Eye (tissue), 1 donor: ENCODE results near the gene ANKRD30A.
"Not testable (repeated sequence)": the region's sequence is repeated elsewhere in the genome, so short reads cannot be mapped to it uniquely, and the experiment has no call there.

Source experiments
- DNase-seq: peaks from one replicate; pipeline ENCODE4 v3.0.0-alpha.2; 2015

The ANKRD30A gene

GRCh38 chr10:37125191-37125732, at the start of gene ANKRD30A:
TSS of gene ANKRD30A (plus strand) at chr10:37125598. CDS start at chr10:37125788, 190 bp downstream.
- DNase-seq, result no peak

GRCh38 chr10:37076083-37076482, 49.3 kb upstream of the ANKRD30A start:
- not testable (repeated sequence) for DNase-seq

- no peak for DNase-seq
Observed at GRCh38 chr10:37095792-37096573, 29.4 kb upstream of the ANKRD30A start.

GRCh38 chr10:37101261-37101660, 24.1 kb upstream of the ANKRD30A start:
- no peak for DNase-seq

GRCh38 chr10:37109000-37109399, 16.4 kb upstream of the ANKRD30A start:
- DNase-seq, result no peak

GRCh38 chr10:37124532-37124931, 866 bp upstream of the ANKRD30A start:
- DNase-seq, result no peak

GRCh38 chr10:37125921-37126320, 523 bp downstream of the ANKRD30A start:
- no peak for DNase-seq

- no peak for DNase-seq
Observed at GRCh38 chr10:37146443-37146842, 21.0 kb downstream of the ANKRD30A start.

GRCh38 chr10:37162430-37162829, 37.0 kb downstream of the ANKRD30A start:
- DNase-seq, result not testable (repeated sequence)

- DNase-seq, result not testable (repeated sequence)
Observed at GRCh38 chr10:37171945-37172344, 46.5 kb downstream of the ANKRD30A start.

GRCh38 chr10:37178296-37178695, 52.9 kb downstream of the ANKRD30A start:
- not testable (repeated sequence) for DNase-seq

GRCh38 chr10:37182719-37183118, 57.3 kb downstream of the ANKRD30A start:
- DNase-seq, result not testable (repeated sequence)

GRCh38 chr10:37206132-37206531, 80.7 kb downstream of the ANKRD30A start:
- DNase-seq, result no peak

GRCh38 chr10:37220866-37221265, 95.5 kb downstream of the ANKRD30A start:
- DNase-seq, result no peak

- no peak for DNase-seq
Observed at GRCh38 chr10:37222046-37222445, 96.6 kb downstream of the ANKRD30A start.

GRCh38 chr10:37225163-37225562, 99.8 kb downstream of the ANKRD30A start:
- DNase-seq, result no peak

GRCh38 chr10:37226524-37226923, 101.1 kb downstream of the ANKRD30A start:
- no peak for DNase-seq

- DNase-seq, result no peak
Observed at GRCh38 chr10:37234692-37235091, 109.3 kb downstream of the ANKRD30A start.

GRCh38 chr10:37236093-37236492, 110.7 kb downstream of the ANKRD30A start:
- no peak for DNase-seq

- no peak for DNase-seq
Observed at GRCh38 chr10:37240223-37240622, 114.8 kb downstream of the ANKRD30A start.

GRCh38 chr10:37246637-37247036, 121.2 kb downstream of the ANKRD30A start:
- no peak for DNase-seq

GRCh38 chr10:37255837-37256236, 130.4 kb downstream of the ANKRD30A start:
- DNase-seq, result not testable (repeated sequence)

- no peak for DNase-seq
Observed at GRCh38 chr10:37263304-37263703, 137.9 kb downstream of the ANKRD30A start.

GRCh38 chr10:37268266-37268665, 142.9 kb downstream of the ANKRD30A start:
- no peak for DNase-seq
